Ishikawa (cell line): Measurements from ENCODE around the gene ZNF442.

Experiments used
- CEBPB ChIP-seq: IDR thresholded peaks from 2 replicates; pipeline ENCODE4 v1.6.1; 2012
- CREB1 ChIP-seq: IDR thresholded peaks from 2 replicates; pipeline ENCODE4 v1.6.1; 2012; ENCODE audit warnings: low read depth
- EGR1 ChIP-seq: IDR thresholded peaks from 2 replicates; pipeline ENCODE4 v1.6.1; 2012
- EP300 ChIP-seq: IDR thresholded peaks from 2 replicates; pipeline ENCODE4 v1.6.1; 2012; ENCODE audit warnings: borderline replicate concordance
- FOXM1 ChIP-seq: IDR thresholded peaks from 2 replicates; pipeline ENCODE4 v1.6.1; 2012; ENCODE audit warnings: low read depth, borderline replicate concordance
- MAX ChIP-seq: IDR thresholded peaks from 2 replicates; pipeline ENCODE4 v1.6.1; 2012
- NFIC ChIP-seq: IDR thresholded peaks from 2 replicates; pipeline ENCODE4 v1.6.1; 2012
- RAD21 ChIP-seq: IDR thresholded peaks from 2 replicates; pipeline ENCODE4 v1.6.1; 2012; ENCODE audit warnings: low read depth
- REST ChIP-seq: IDR thresholded peaks from 2 replicates; pipeline ENCODE4 v1.6.1; 2012; ENCODE audit warnings: low read depth, mild to moderate bottlenecking
- TAF1 ChIP-seq: IDR thresholded peaks from 2 replicates; pipeline ENCODE4 v1.6.1; 2012; ENCODE audit warnings: low read depth, mild to moderate bottlenecking
- TCF12 ChIP-seq: IDR thresholded peaks from 2 replicates; pipeline ENCODE4 v1.6.1; 2012; ENCODE audit warnings: low read depth
- TEAD4 ChIP-seq: IDR thresholded peaks from 2 replicates; pipeline ENCODE4 v1.6.1; 2012
- USF1 ChIP-seq: IDR thresholded peaks from 2 replicates; pipeline ENCODE4 v1.6.1; 2012
- YY1 ChIP-seq: IDR thresholded peaks from 2 replicates; pipeline ENCODE4 v1.6.1; 2012; ENCODE audit warnings: low read depth
- ZBTB7A ChIP-seq: IDR thresholded peaks from 2 replicates; pipeline ENCODE4 v1.6.1; 2012; ENCODE audit warnings: low read depth

Gene ZNF442

GRCh38 chr19:12318782-12319413 lies 46.6 kb downstream of the ZNF442 start:
- TF ChIP-seq CREB1 (no peak), CEBPB (no peak), ZBTB7A (no peak), REST (no peak), EGR1 (no peak), NFIC (no peak)

- TF ChIP-seq YY1 = no peak
- TF ChIP-seq RAD21 = no peak
- no peak for TF ChIP-seq TEAD4
- TF ChIP-seq CEBPB = no peak
- no peak for TF ChIP-seq TCF12
- no peak for TF ChIP-seq NFIC
- TF ChIP-seq MAX = no peak
- no peak for TF ChIP-seq EGR1
- no peak for TF ChIP-seq USF1
- no peak for TF ChIP-seq EP300
- TF ChIP-seq TAF1 = no peak
- no peak for TF ChIP-seq ZBTB7A
- TF ChIP-seq FOXM1 = no peak
- TF ChIP-seq CREB1 = no peak
- TF ChIP-seq REST = no peak
Observed at GRCh38 chr19:12314553-12314952, 50.9 kb downstream of the ZNF442 start.
